HEK293 (cell line): ENCODE data around the gene ANKRD9.

Experiments
- CTCF ChIA-PET: fragments of 350-600 bp; formaldehyde crosslinking; extraction: SDS; loops from one replicate; lab custom pipeline; 2021; ENCODE audit warnings: antibody characterized with exemption; lab: Yijun Ruan, JAX
- POLR2A ChIA-PET: fragments of 300-600 bp; formaldehyde crosslinking; extraction: SDS; loops from one replicate; lab custom pipeline; 2020; ENCODE audit warnings: antibody characterized with exemption, inconsistent platforms; lab: Yijun Ruan, JAX
- H3K27ac ChIP-seq: fragments of 200-500 bp; sonication (Bioruptor generic); 2 replicates; pipeline ENCODE4 v1.5.1; 2014; ENCODE audit warnings: low read depth, low read length, control low read depth, inconsistent platforms; ENCODE audit errors: extremely low read depth
- H3K36me3 ChIP-seq, 2 experiments: fragments of 200-500 bp in 1 of 2; sonication (Bioruptor generic) in 1 of 2; 1 replicate in 1 of 2; 2 replicates in 1 of 2; pipeline ENCODE4 v1.5.1; 2014 to 2017; ENCODE audit warnings: inconsistent platforms in 2 of 2, low read length in 2 of 2; ENCODE audit not compliant: control insufficient read depth in 2 of 2, insufficient read depth in 1 of 2
- H3K4me1 ChIP-seq: fragments of 200-500 bp; sonication (Bioruptor generic); 2 replicates; pipeline ENCODE4 v1.5.1; 2014; ENCODE audit warnings: mild to moderate bottlenecking, low read length, inconsistent platforms; ENCODE audit not compliant: control insufficient read depth, insufficient read depth
- H3K4me3 ChIP-seq: 2 replicates; pipeline ENCODE4 v1.5.1; 2011; ENCODE audit warnings: low read depth, mild to moderate bottlenecking, control low read depth, low read length, moderate library complexity
- H3K9me3 ChIP-seq: fragments of 200-500 bp; sonication (Bioruptor generic); 2 replicates; pipeline ENCODE4 v1.5.1; 2014; ENCODE audit warnings: low read depth, low read length, inconsistent platforms; ENCODE audit not compliant: control insufficient read depth, insufficient read depth
- BCL11A ChIP-seq: fragments of 450-650 bp; formaldehyde crosslinking; IDR thresholded peaks from 2 replicates; pipeline ENCODE4 v1.5.1; 2016; ENCODE audit warnings: low read depth, missing biosample characterization, missing genetic modification characterization
- GLIS1 ChIP-seq: fragments of 450-650 bp; formaldehyde crosslinking; IDR thresholded peaks from 2 replicates; pipeline ENCODE4 v1.5.1; 2016; ENCODE audit warnings: missing biosample characterization, missing genetic modification characterization
- HOXD13 ChIP-seq: sonication (generic); formaldehyde crosslinking; IDR thresholded peaks from 2 replicates; pipeline ENCODE4 v1.8.0; 2022; ENCODE audit warnings: missing genetic modification reagents, borderline replicate concordance
- MYNN ChIP-seq: fragments of 450-650 bp; formaldehyde crosslinking; IDR thresholded peaks from 2 replicates; pipeline ENCODE4 v1.5.1; 2016; ENCODE audit warnings: missing biosample characterization, missing genetic modification characterization, borderline replicate concordance
- RBAK ChIP-seq: fragments of 450-650 bp; formaldehyde crosslinking; IDR thresholded peaks from 2 replicates; pipeline ENCODE4 v1.5.1; 2016; ENCODE audit warnings: missing biosample characterization, missing genetic modification characterization
- ZFHX2 ChIP-seq: fragments of 450-650 bp; formaldehyde crosslinking; conservative IDR thresholded peaks from 2 replicates; pipeline ENCODE4 v1.5.1; 2016; ENCODE audit warnings: missing biosample characterization, missing genetic modification characterization
- ZFP3 ChIP-seq: fragments of 450-650 bp; formaldehyde crosslinking; IDR thresholded peaks from 2 replicates; pipeline ENCODE4 v1.5.1; 2016; ENCODE audit warnings: low read depth, missing biosample characterization, missing genetic modification characterization
- ZNF211 ChIP-seq: fragments of 450-650 bp; formaldehyde crosslinking; IDR thresholded peaks from 2 replicates; pipeline ENCODE4 v1.5.1; 2016; ENCODE audit warnings: low read depth, missing biosample characterization, missing genetic modification characterization
- ZNF239 ChIP-seq: fragments of 450-650 bp; formaldehyde crosslinking; IDR thresholded peaks from 2 replicates; pipeline ENCODE4 v1.5.1; 2016; ENCODE audit warnings: missing biosample characterization, missing genetic modification characterization
- ZNF324 ChIP-seq: fragments of 450-650 bp; formaldehyde crosslinking; IDR thresholded peaks from 2 replicates; pipeline ENCODE4 v1.5.1; 2016; ENCODE audit warnings: missing biosample characterization, missing genetic modification characterization
- ZNF335 ChIP-seq: fragments of 450-650 bp; formaldehyde crosslinking; conservative IDR thresholded peaks from 2 replicates; pipeline ENCODE4 v1.5.1; 2016; ENCODE audit warnings: missing biosample characterization, missing genetic modification characterization
- ZNF610 ChIP-seq: fragments of 450-650 bp; formaldehyde crosslinking; IDR thresholded peaks from 2 replicates; pipeline ENCODE4 v1.5.1; 2016; ENCODE audit warnings: missing biosample characterization, missing genetic modification characterization, borderline replicate concordance
- ZNF626 ChIP-seq: fragments of 450-650 bp; sonication (Bioruptor Pico); formaldehyde crosslinking; IDR thresholded peaks from 2 replicates; pipeline ENCODE4 v1.5.1; 2018; ENCODE audit warnings: missing biosample characterization, missing genetic modification characterization, inconsistent platforms
- ZNF654 ChIP-seq: fragments of 450-650 bp; formaldehyde crosslinking; IDR thresholded peaks from 2 replicates; pipeline ENCODE4 v1.5.1; 2016; ENCODE audit warnings: low read depth, missing biosample characterization, missing genetic modification characterization
- TF ChIP-seq, protein P1 (sequence below): fragments of 450-650 bp; formaldehyde crosslinking; conservative IDR thresholded peaks from 2 replicates; pipeline ENCODE4 v1.5.1; 2016; ENCODE audit warnings: low read depth, missing biosample characterization, missing genetic modification characterization
- TF ChIP-seq, protein P2 (sequence below): fragments of 450-650 bp; formaldehyde crosslinking; IDR thresholded peaks from 2 replicates; pipeline ENCODE4 v1.5.1; 2017; ENCODE audit warnings: missing biosample characterization, missing genetic modification characterization
- TF ChIP-seq, protein P3 (sequence below): fragments of 450-650 bp; formaldehyde crosslinking; IDR thresholded peaks from 2 replicates; pipeline ENCODE4 v1.5.1; 2016; ENCODE audit warnings: missing biosample characterization, missing genetic modification characterization
- TF ChIP-seq, protein P4 (sequence below): fragments of 450-650 bp; formaldehyde crosslinking; IDR thresholded peaks from 2 replicates; pipeline ENCODE4 v1.5.1; 2017; ENCODE audit warnings: missing biosample characterization, missing genetic modification characterization
- TF ChIP-seq, protein P5 (sequence below): fragments of 450-650 bp; formaldehyde crosslinking; IDR thresholded peaks from 2 replicates; pipeline ENCODE4 v1.5.1; 2016; ENCODE audit warnings: missing biosample characterization, missing genetic modification characterization, low read depth
- TF ChIP-seq, protein P6 (sequence below): fragments of 450-650 bp; formaldehyde crosslinking; IDR thresholded peaks from 2 replicates; pipeline ENCODE4 v1.5.1; 2016; ENCODE audit warnings: missing biosample characterization, missing genetic modification characterization

Gene ANKRD9

DNA sequence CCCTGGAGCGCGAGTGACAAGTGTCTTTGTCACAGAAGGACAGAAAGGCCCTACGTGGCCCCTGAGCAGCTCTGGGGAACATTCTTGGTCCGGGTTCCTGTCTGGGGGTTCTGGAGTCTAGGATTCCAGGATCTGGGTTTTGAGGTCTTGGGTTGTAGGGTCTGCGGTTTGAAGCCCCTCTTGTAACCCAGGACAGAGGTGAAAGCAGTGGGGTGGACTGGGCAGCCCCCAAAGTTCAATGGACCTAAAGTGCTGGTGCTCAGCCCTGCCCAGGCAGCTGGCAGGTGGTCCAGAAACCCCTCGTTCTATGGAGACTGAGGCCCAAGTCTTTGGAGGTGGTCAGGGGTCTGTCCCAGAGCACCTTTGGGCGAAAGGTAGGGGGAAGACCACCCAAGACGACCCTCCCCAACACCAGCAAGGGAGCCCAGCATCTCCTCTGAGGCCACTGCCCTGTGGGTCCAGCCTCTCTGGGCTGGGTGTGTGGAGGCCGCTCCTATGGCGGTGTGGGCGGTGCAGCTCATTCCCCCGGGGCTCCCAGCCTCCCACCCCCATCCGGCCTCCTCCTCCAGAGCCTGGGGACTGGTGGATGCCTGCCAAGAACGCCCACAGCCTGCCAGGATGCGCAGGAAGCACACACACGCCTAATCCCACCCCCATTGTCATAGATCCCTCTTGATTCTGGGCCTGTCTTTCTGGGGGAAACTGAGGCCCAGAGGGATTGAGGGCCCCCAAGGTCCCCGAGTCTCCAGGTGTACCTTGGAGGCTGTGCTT, 30.2 kb upstream of the ANKRD9 start (continued):
- TF ChIP-seq ZFP3 (no peak), ZNF324 (tag by site-specific recombination) (no peak)

DNA sequence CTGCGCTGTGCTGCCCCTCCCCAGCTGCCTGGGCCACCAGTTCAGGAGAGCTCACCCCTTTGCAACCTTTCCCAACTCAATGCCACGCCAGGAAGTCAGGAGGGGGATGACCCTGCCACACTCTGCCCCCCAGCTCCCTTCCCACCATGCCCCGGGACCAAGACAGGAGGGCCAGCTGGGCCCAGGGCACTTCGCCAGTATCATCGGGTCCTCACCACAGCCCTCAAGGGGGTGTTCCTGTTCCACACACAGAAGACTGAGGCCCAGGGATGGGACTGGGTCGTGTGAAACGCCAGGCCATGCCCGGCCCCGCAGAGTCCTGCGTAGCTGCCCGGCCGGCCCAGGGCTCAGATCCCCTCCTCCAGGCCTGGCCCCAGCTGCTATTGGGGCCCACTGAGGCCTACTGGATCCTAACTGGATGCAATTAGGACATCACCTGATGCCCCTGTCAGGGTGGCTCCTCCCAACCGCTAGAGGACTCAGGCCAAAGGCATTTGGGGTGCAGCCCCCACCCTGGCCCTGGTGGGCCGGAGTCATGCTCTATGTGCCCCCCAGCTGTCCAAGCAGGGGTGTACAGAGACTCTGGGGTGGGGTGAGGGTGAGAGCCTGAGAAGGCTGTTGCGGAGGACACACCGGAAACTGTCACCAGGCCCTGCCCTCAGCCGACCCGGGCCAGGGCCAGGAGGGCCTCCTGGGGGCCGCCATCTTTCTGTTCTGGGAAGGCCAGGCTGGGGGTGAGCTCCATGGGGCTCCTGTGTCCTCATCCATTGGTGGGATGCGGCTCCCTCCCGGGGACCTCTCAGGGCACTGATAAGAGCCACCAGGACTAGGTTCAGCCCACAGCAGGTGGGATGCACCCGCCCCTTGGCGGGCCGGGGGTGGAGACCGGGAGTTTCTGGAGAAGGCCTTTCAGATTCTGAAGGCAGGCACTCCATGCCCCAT, 29.3 kb upstream of the ANKRD9 start:
- POLR2A ChIA-PET, result interaction anchor here (0.6 to 1.7 kb wide), 3 partner anchors 9 to 14 kb away, joined by 3 to 4 read pairs (median 4); no protein-coding TSS in a partner anchor
- peak; percentile 53 for TF ChIP-seq ZFHX2 (tag by site-specific recombination)
- TF ChIP-seq ZNF335 (tag by site-specific recombination), result no peak
- TF ChIP-seq ZNF211, result no peak
- TF ChIP-seq ZNF654, result no peak
- no peak for TF ChIP-seq HOXD13 (CRISPR knock-in tag)
- no peak for TF ChIP-seq ZNF610 (tag by site-specific recombination)
- no peak for TF ChIP-seq MYNN (tag by site-specific recombination)
- TF ChIP-seq, protein P1, sequence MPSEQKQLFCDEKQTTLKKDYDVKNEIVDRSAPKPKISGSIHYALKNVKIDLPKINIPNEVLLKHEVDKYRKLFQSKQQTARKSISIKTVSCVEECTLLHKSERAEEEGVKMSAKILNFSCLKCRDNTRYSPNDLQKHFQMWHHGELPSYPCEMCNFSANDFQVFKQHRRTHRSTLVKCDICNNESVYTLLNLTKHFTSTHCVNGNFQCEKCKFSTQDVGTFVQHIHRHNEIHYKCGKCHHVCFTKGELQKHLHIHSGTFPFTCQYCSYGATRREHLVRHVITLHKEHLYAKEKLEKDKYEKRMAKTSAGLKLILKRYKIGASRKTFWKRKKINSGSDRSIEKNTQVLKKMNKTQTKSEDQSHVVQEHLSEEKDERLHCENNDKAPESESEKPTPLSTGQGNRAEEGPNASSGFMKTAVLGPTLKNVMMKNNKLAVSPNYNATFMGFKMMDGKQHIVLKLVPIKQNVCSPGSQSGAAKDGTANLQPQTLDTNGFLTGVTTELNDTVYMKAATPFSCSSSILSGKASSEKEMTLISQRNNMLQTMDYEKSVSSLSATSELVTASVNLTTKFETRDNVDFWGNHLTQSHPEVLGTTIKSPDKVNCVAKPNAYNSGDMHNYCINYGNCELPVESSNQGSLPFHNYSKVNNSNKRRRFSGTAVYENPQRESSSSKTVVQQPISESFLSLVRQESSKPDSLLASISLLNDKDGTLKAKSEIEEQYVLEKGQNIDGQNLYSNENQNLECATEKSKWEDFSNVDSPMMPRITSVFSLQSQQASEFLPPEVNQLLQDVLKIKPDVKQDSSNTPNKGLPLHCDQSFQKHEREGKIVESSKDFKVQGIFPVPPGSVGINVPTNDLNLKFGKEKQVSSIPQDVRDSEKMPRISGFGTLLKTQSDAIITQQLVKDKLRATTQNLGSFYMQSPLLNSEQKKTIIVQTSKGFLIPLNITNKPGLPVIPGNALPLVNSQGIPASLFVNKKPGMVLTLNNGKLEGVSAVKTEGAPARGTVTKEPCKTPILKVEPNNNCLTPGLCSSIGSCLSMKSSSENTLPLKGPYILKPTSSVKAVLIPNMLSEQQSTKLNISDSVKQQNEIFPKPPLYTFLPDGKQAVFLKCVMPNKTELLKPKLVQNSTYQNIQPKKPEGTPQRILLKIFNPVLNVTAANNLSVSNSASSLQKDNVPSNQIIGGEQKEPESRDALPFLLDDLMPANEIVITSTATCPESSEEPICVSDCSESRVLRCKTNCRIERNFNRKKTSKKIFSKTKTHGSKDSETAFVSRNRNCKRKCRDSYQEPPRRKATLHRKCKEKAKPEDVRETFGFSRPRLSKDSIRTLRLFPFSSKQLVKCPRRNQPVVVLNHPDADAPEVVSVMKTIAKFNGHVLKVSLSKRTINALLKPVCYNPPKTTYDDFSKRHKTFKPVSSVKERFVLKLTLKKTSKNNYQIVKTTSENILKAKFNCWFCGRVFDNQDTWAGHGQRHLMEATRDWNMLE, result no peak
- TF ChIP-seq ZNF626 (tag by site-specific recombination), result no peak
- peak; percentile 85 for TF ChIP-seq GLIS1 (tag by site-specific recombination)
- TF ChIP-seq ZNF239, result no peak
- TF ChIP-seq, protein P2, sequence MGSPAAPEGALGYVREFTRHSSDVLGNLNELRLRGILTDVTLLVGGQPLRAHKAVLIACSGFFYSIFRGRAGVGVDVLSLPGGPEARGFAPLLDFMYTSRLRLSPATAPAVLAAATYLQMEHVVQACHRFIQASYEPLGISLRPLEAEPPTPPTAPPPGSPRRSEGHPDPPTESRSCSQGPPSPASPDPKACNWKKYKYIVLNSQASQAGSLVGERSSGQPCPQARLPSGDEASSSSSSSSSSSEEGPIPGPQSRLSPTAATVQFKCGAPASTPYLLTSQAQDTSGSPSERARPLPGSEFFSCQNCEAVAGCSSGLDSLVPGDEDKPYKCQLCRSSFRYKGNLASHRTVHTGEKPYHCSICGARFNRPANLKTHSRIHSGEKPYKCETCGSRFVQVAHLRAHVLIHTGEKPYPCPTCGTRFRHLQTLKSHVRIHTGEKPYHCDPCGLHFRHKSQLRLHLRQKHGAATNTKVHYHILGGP, result no peak
- TF ChIP-seq, protein P3, sequence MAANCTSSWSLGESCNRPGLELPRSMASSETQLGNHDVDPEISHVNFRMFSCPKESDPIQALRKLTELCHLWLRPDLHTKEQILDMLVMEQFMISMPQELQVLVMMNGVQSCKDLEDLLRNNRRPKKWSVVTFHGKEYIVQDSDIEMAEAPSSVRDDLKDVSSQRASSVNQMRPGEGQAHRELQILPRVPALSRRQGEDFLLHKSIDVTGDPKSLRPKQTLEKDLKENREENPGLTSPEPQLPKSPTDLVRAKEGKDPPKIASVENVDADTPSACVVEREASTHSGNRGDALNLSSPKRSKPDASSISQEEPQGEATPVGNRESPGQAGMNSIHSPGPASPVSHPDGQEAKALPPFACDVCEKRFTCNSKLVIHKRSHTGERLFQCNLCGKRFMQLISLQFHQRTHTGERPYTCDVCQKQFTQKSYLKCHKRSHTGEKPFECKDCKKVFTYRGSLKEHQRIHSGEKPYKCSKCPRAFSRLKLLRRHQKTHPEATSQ (tag by site-specific recombination), result no peak
- TF ChIP-seq, protein P4, sequence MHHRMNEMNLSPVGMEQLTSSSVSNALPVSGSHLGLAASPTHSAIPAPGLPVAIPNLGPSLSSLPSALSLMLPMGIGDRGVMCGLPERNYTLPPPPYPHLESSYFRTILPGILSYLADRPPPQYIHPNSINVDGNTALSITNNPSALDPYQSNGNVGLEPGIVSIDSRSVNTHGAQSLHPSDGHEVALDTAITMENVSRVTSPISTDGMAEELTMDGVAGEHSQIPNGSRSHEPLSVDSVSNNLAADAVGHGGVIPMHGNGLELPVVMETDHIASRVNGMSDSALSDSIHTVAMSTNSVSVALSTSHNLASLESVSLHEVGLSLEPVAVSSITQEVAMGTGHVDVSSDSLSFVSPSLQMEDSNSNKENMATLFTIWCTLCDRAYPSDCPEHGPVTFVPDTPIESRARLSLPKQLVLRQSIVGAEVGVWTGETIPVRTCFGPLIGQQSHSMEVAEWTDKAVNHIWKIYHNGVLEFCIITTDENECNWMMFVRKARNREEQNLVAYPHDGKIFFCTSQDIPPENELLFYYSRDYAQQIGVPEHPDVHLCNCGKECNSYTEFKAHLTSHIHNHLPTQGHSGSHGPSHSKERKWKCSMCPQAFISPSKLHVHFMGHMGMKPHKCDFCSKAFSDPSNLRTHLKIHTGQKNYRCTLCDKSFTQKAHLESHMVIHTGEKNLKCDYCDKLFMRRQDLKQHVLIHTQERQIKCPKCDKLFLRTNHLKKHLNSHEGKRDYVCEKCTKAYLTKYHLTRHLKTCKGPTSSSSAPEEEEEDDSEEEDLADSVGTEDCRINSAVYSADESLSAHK, result no peak
- TF ChIP-seq, protein P5, sequence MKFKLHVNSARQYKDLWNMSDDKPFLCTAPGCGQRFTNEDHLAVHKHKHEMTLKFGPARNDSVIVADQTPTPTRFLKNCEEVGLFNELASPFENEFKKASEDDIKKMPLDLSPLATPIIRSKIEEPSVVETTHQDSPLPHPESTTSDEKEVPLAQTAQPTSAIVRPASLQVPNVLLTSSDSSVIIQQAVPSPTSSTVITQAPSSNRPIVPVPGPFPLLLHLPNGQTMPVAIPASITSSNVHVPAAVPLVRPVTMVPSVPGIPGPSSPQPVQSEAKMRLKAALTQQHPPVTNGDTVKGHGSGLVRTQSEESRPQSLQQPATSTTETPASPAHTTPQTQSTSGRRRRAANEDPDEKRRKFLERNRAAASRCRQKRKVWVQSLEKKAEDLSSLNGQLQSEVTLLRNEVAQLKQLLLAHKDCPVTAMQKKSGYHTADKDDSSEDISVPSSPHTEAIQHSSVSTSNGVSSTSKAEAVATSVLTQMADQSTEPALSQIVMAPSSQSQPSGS (tag by site-specific recombination), result no peak
- TF ChIP-seq BCL11A (tag by site-specific recombination), result no peak
- TF ChIP-seq RBAK (tag by site-specific recombination), result no peak
- TF ChIP-seq, protein P6, sequence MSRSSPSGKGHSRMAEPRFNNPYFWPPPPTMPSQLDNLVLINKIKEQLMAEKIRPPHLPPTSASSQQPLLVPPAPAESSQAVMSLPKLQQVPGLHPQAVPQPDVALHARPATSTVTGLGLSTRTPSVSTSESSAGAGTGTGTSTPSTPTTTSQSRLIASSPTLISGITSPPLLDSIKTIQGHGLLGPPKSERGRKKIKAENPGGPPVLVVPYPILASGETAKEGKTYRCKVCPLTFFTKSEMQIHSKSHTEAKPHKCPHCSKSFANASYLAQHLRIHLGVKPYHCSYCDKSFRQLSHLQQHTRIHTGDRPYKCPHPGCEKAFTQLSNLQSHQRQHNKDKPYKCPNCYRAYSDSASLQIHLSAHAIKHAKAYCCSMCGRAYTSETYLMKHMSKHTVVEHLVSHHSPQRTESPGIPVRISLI (tag by site-specific recombination), result no peak

More for the DNA sequence above, 29.3 kb upstream of the ANKRD9 start:
- Histone ChIP-seq H3K4me3 (no peak overlapping the region), H3K36me3 (no peaks in the 10 kb centered on the region), H3K4me1 (peaks cover 12% of the 10 kb centered on the region), H3K9me3 (no peaks in the 10 kb centered on the region), H3K27ac (peak overlapping the region; percentile 58)
- CTCF ChIA-PET, result interaction anchor here (1.0 to 2.0 kb wide), 2 partner anchors 14 kb away, joined by 4 to 11 read pairs; no protein-coding TSS in a partner anchor
